Left lung (tissue), 10 donors: ENCODE data around the gene ZNF425. TPM values are rescaled to one million over a fixed set of nuclear protein-coding genes. Genes with fewer than 3 reads are reported as not detected.
A peak's percentile ranks its signal among the peaks of the same experiment; 100 is the strongest.
"Not testable (repeated sequence)": the region's sequence is repeated elsewhere in the genome, so short reads cannot be mapped to it uniquely, and the experiment has no call there.

Experiments used
- ATAC-seq: fragments of 200-7000 bp; cut with Tn5 transposase; one replicate; pipeline ENCODE4 v1.9.1; 2020; ENCODE audit warnings: moderate library complexity
- DNase-seq, 4 donors: peaks; one replicate each; pipeline ENCODE4 v3.0.0-alpha.2; 2013 to 2020
- H3K27ac ChIP-seq, 2 donors: fragments of 200-600 bp; sonication (generic) in 1 of 2; one replicate each; pipeline versions ENCODE4 v1.5.0 to v1.8.0; 2020 to 2021
- H3K27me3 ChIP-seq, 2 donors: fragments of 200-600 bp; sonication (generic) in 1 of 2; one replicate each; pipeline versions ENCODE4 v1.5.0 to v1.8.0; 2020 to 2021
- H3K36me3 ChIP-seq, 2 donors: fragments of 200-600 bp; sonication (generic) in 1 of 2; one replicate each; pipeline versions ENCODE4 v1.5.0 to v1.8.0; 2020 to 2021
- H3K4me1 ChIP-seq, 2 donors: fragments of 200-600 bp; one replicate each; pipeline ENCODE4 v1.8.0; 2021
- H3K4me3 ChIP-seq, 2 donors: fragments of 200-600 bp; sonication (generic) in 1 of 2; one replicate each; pipeline versions ENCODE4 v1.5.0 to v1.8.0; 2020 to 2021; ENCODE audit warnings: mild to moderate bottlenecking in 1 of 2
- H3K9me3 ChIP-seq, 2 donors: fragments of 200-600 bp; sonication (generic) in 1 of 2; one replicate each; pipeline versions ENCODE4 v1.5.0 to v1.8.0; 2020 to 2021
- intact Hi-C, 2 donors: fragments of 100-400 bp; cut with DNase I; formaldehyde crosslinking; loops; one replicate each; pipeline versions ENCODE4 v1.11.2 to v1.14.2; 2022
- polyA plus RNA-seq, 6 donors: library from polyadenylated mRNA; unstranded; fragments of 120-200 nt; gene quantifications; one replicate each; pipeline ENCODE4 v1.2.1, GENCODE V29; 2013; ENCODE audit not compliant: insufficient read length in 6 of 6
- total RNA-seq, 2 donors: library from RNA; stranded (reverse); fragmentation: NEBNext Ultra II Directional; extraction: Animal tissue kit (Norgen Biotek cat#: 25700); gene quantifications; one replicate each; pipeline ENCODE4 v1.2.1, GENCODE V29; 2021
- TF ChIP-seq, protein P1 (sequence below), 2 donors: fragments of 200-600 bp; sonication (generic) in 1 of 2; IDR thresholded peaks; one replicate each; pipeline versions ENCODE4 v1.5.0 to v1.8.0; 2021; ENCODE audit warnings: antibody characterized with exemption in 2 of 2
- donor health status: DM: no; HTN: yes; CAD: no.
- donor health status: DM: no; HTN: no; CAD: no.

The ZNF425 gene
- total and polyA plus RNA-seq, 8 donors = 1.3 to 5.4 (median 4.3) TPM

DNA sequence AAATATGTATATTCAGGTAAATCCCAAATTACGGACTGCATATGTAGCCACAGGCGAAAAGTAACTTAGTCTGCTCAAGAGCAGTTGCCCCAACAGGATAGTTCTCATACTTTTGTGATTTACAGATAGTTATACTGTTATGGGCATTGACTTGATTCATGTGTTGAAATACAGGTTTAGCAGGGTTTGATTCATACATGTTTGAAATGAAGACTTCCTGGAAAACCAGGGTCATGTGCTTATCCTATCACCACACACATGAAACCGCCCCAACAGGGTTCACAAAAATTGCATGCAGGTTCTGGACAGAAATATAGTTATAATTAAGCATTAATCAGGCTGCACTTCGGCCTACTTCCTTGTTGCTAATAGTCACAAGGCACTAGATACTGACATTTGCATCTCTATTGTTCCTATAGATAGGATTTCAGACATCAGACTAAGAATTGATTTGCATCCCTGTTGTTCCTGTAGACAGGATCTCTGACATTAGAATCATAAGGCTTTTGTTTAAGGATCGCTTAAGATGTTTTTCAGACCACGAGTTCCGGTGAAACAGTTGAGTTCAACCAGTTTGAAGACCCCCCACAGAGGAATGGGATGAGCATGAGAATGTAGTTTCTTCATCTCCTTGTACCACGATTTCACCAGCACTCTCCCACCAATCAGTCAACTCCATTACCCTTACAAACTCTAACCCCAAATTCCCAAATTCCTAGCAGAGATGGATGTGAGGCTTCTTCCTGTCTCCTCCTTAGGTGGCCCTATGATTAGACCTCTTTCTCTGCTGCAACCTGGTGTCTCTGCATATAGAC is 19.1 kb upstream of the ZNF425 start:
- no peaks in the 10 kb centered on the region for H3K27me3 ChIP-seq
- DNase-seq (peak in 1 of 4 donors; percentile 52), ATAC-seq (no peak)
- peaks cover 4 to 38% of the 10 kb centered on the region in 2 donors for H3K4me1 ChIP-seq
- H3K36me3 ChIP-seq = no peaks in the 10 kb centered on the region
- no peak overlapping the region for H3K4me3 ChIP-seq
- no peaks in the 10 kb centered on the region for H3K9me3 ChIP-seq
- TF ChIP-seq, protein P1, sequence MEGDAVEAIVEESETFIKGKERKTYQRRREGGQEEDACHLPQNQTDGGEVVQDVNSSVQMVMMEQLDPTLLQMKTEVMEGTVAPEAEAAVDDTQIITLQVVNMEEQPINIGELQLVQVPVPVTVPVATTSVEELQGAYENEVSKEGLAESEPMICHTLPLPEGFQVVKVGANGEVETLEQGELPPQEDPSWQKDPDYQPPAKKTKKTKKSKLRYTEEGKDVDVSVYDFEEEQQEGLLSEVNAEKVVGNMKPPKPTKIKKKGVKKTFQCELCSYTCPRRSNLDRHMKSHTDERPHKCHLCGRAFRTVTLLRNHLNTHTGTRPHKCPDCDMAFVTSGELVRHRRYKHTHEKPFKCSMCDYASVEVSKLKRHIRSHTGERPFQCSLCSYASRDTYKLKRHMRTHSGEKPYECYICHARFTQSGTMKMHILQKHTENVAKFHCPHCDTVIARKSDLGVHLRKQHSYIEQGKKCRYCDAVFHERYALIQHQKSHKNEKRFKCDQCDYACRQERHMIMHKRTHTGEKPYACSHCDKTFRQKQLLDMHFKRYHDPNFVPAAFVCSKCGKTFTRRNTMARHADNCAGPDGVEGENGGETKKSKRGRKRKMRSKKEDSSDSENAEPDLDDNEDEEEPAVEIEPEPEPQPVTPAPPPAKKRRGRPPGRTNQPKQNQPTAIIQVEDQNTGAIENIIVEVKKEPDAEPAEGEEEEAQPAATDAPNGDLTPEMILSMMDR (IDR thresholded peaks at IDR 0.05) = no peak
- intact Hi-C loops = no loop called here
- peak overlapping the region in 1 of 2 donors; percentile 96 for H3K27ac ChIP-seq

GRCh38 chr7:149144436-149144922 is 18.4 kb upstream of the ZNF425 start:
- intact Hi-C loops, ATAC-seq, H3K4me3 ChIP-seq, H3K9me3 ChIP-seq, H3K27me3 ChIP-seq, H3K27ac ChIP-seq, H3K36me3 ChIP-seq, DNase-seq: not testable (repeated sequence)
- H3K4me1 ChIP-seq = peaks cover 0 to 32% of the 10 kb centered on the region in 2 donors

- TF ChIP-seq, protein P1 (IDR thresholded peaks at IDR 0.05) = no peak
- no peak for ATAC-seq
- Histone ChIP-seq H3K27ac (no peak overlapping the region), H3K4me3 (no peak overlapping the region), H3K36me3 (no peaks in the 10 kb centered on the region), H3K4me1 (peaks cover 0 to 19% of the 10 kb centered on the region in 2 donors), H3K27me3 (no peaks in the 10 kb centered on the region), H3K9me3 (no peaks in the 10 kb centered on the region)
- no peak for DNase-seq
- intact Hi-C loops = no loop called here
Measured at GRCh38 chr7:149141893-149142292, 15.8 kb upstream of the ZNF425 start.

GRCh38 chr7:149140831-149141230 is 14.7 kb upstream of the ZNF425 start:
- intact Hi-C loops = no loop called here
- Histone ChIP-seq H3K36me3 (no peaks in the 10 kb centered on the region), H3K9me3 (no peaks in the 10 kb centered on the region), H3K27ac (no peak overlapping the region), H3K4me1 (peaks cover 0 to 10% of the 10 kb centered on the region in 2 donors), H3K4me3 (no peak overlapping the region), H3K27me3 (no peaks in the 10 kb centered on the region)
- ATAC-seq (no peak), DNase-seq (no peak)
- TF ChIP-seq, protein P1 (IDR thresholded peaks at IDR 0.05) = no peak

- peaks cover 0 to 9% of the 10 kb centered on the region in 2 donors for H3K4me1 ChIP-seq
- ATAC-seq = no peak
- no peak overlapping the region for H3K27ac ChIP-seq
- no peaks in the 10 kb centered on the region for H3K27me3 ChIP-seq
- H3K36me3 ChIP-seq = peaks cover 0 to 14% of the 10 kb centered on the region in 2 donors
- TF ChIP-seq, protein P1 (IDR thresholded peaks at IDR 0.05) = no peak
- H3K9me3 ChIP-seq = peaks cover 0 to 6% of the 10 kb centered on the region in 2 donors
- H3K4me3 ChIP-seq = no peak overlapping the region
- DNase-seq = no peak
- intact Hi-C loops = no loop called here
Measured at GRCh38 chr7:149136118-149136517, 10.0 kb upstream of the ZNF425 start.
